ENCODE results near the gene PKM.

PKM gene

GRCh38 chr15:72189250-72189902 lies 41.6 kb downstream of the PKM start:
- Histone ChIP-seq H3K27ac (ENCODE audit: low read length, poor library complexity, severe bottlenecking) (no peak overlapping the region), H3K4ac (ENCODE audit: low read depth in 1 of 2, low read length in 2 of 2) (no peak overlapping the region), H3K4me3 (ENCODE audit: insufficient read depth in 1 of 2, low read depth in 1 of 2, low read length in 2 of 2) (no peak overlapping the region), H3K23ac (ENCODE audit: low read length in 2 of 2) (no peak overlapping the region), H2BK15ac (ENCODE audit: low read depth, poor library complexity, severe bottlenecking) (no peak overlapping the region), H3K9me3 (ENCODE audit: control insufficient read depth, low read length) (no peaks in the 10 kb centered on the region), H3K14ac (ENCODE audit: low read length in 2 of 2) (no peak overlapping the region), H2AK5ac (ENCODE audit: low read length, severe bottlenecking) (no peak overlapping the region), H3K4me2 (ENCODE audit: low read length, poor library complexity, severe bottlenecking) (no peak overlapping the region), H3K9ac (ENCODE audit: low read length) (no peak overlapping the region), H2BK5ac (ENCODE audit: low read depth, low read length, poor library complexity, severe bottlenecking) (no peak overlapping the region), H3K18ac (ENCODE audit: low read depth in 1 of 2, low read length in 2 of 2) (no peak overlapping the region), H2AFZ (ENCODE audit: low read depth, low read length) (no peak overlapping the region), H4K8ac (ENCODE audit: low read length) (no peak overlapping the region), H4K91ac (ENCODE audit: low read length) (no peak overlapping the region), H3K27me3 (ENCODE audit: control insufficient read depth in 1 of 2, insufficient read depth in 1 of 2, low read length in 2 of 2) (peaks cover 0 to 6% of the 10 kb centered on the region in 2 experiments), H3K4me1 (ENCODE audit: control insufficient read depth, insufficient read depth, low read depth, low read length) (peaks cover 2% of the 10 kb centered on the region), H2BK12ac (ENCODE audit: low read length in 2 of 2) (no peak overlapping the region), H3K79me1 (replicated peaks; ENCODE audit: low read length, poor library complexity, severe bottlenecking) (no peaks in the 10 kb centered on the region), H3K36me3 (ENCODE audit: control insufficient read depth in 1 of 2, insufficient read depth in 2 of 2, low read depth in 1 of 2, low read length in 2 of 2) (no peaks in the 10 kb centered on the region), H2BK120ac (ENCODE audit: low read depth, low read length) (no peak overlapping the region)
- WGBS = 96% methylated on average over 2 of the region's 2 CpGs
- DNase-seq = no peak

DNA sequence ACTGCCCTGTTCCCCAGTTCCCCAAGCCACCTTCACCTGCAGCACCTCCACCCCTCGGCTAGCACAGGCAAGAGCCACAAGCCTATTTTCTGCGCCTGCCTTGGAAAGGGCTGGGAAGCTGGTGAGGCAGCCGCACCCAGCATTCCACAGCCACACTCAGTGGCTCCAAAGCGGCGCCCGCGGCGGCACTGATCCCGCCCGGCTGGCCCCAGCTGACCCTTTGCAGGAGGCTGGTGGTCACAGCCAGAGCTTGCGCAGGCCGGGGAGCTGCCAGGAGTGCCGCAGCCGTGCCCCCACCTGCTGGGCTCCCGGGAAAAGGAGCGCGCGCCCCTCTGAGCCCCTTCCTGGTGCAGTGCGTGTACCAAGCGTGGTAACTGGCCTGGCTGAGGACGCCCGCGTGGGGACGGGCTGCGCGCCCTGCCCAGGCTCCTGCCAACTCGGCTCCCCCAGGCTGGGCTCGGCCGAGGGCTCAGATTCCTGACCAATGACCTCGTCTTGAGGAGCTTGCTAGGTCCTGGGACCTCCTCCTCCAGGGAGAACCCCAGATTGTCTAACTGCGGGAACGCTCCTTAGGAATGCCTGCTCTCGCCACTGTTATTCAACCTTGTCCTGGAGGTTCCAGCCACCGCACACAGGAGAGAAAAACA lies 46.7 kb downstream of the PKM start:
- peaks cover 0 to 36% of the 10 kb centered on the region in 2 experiments for H3K27me3 ChIP-seq (ENCODE audit: control insufficient read depth in 1 of 2, insufficient read depth in 1 of 2, low read length in 2 of 2)
- no peak overlapping the region for H2AK5ac ChIP-seq (ENCODE audit: low read length, severe bottlenecking)
- H3K18ac ChIP-seq (ENCODE audit: low read depth in 1 of 2, low read length in 2 of 2) = peak overlapping the region in 1 of 2 experiments; percentile 48
- no peak overlapping the region for H3K4ac ChIP-seq (ENCODE audit: low read depth in 1 of 2, low read length in 2 of 2)
- peak; percentile 42 for DNase-seq
- H3K9ac ChIP-seq (ENCODE audit: low read length) = peak overlapping the region; percentile 32
- peak overlapping the region; percentile 88 for H3K4me2 ChIP-seq (ENCODE audit: low read length, poor library complexity, severe bottlenecking)
- 3% methylated on average over 32 of the region's 34 CpGs for WGBS
- no peak overlapping the region for H2BK120ac ChIP-seq (ENCODE audit: low read depth, low read length)
- H3K23ac ChIP-seq (ENCODE audit: low read length in 2 of 2) = peak overlapping the region in 1 of 2 experiments; percentile 35
- no peak overlapping the region for H4K8ac ChIP-seq (ENCODE audit: low read length)
- H2BK5ac ChIP-seq (ENCODE audit: low read depth, low read length, poor library complexity, severe bottlenecking) = no peak overlapping the region
- H3K9me3 ChIP-seq (ENCODE audit: control insufficient read depth, low read length) = no peaks in the 10 kb centered on the region
- H2BK15ac ChIP-seq (ENCODE audit: low read depth, poor library complexity, severe bottlenecking) = no peak overlapping the region
- no peak overlapping the region for H2BK12ac ChIP-seq (ENCODE audit: low read length in 2 of 2)
- H4K91ac ChIP-seq (ENCODE audit: low read length) = no peak overlapping the region
- no peaks in the 10 kb centered on the region for H3K36me3 ChIP-seq (ENCODE audit: control insufficient read depth in 1 of 2, insufficient read depth in 2 of 2, low read depth in 1 of 2, low read length in 2 of 2)
- peak overlapping the region; percentile 44 to 62 for H3K4me3 ChIP-seq (ENCODE audit: insufficient read depth in 1 of 2, low read depth in 1 of 2, low read length in 2 of 2)
- peak overlapping the region; percentile 81 for H2AFZ ChIP-seq (ENCODE audit: low read depth, low read length)
- no peak overlapping the region for H3K27ac ChIP-seq (ENCODE audit: low read length, poor library complexity, severe bottlenecking)
- no peaks in the 10 kb centered on the region for H3K79me1 ChIP-seq (replicated peaks; ENCODE audit: low read length, poor library complexity, severe bottlenecking)
- H3K4me1 ChIP-seq (ENCODE audit: control insufficient read depth, insufficient read depth, low read depth, low read length) = peaks cover 10% of the 10 kb centered on the region
- H3K14ac ChIP-seq (ENCODE audit: low read length in 2 of 2) = peak overlapping the region in 1 of 2 experiments; percentile 53

GRCh38 chr15:72183781-72184164 lies 47.2 kb downstream of the PKM start:
- Histone ChIP-seq H2BK120ac (ENCODE audit: low read depth, low read length) (no peak overlapping the region), H3K79me1 (replicated peaks; ENCODE audit: low read length, poor library complexity, severe bottlenecking) (no peaks in the 10 kb centered on the region), H3K18ac (ENCODE audit: low read depth in 1 of 2, low read length in 2 of 2) (peak overlapping the region in 1 of 2 experiments; percentile 48), H3K4me1 (ENCODE audit: control insufficient read depth, insufficient read depth, low read depth, low read length) (peaks cover 10% of the 10 kb centered on the region), H3K14ac (ENCODE audit: low read length in 2 of 2) (peak overlapping the region in 1 of 2 experiments; percentile 53), H2AK5ac (ENCODE audit: low read length, severe bottlenecking) (peak overlapping the region; percentile 43), H3K4me2 (ENCODE audit: low read length, poor library complexity, severe bottlenecking) (peak overlapping the region; percentile 88), H3K4ac (ENCODE audit: low read depth in 1 of 2, low read length in 2 of 2) (no peak overlapping the region), H2BK15ac (ENCODE audit: low read depth, poor library complexity, severe bottlenecking) (no peak overlapping the region), H3K9ac (ENCODE audit: low read length) (peak overlapping the region; percentile 32), H3K9me3 (ENCODE audit: control insufficient read depth, low read length) (no peaks in the 10 kb centered on the region), H2BK5ac (ENCODE audit: low read depth, low read length, poor library complexity, severe bottlenecking) (no peak overlapping the region), H3K27me3 (ENCODE audit: control insufficient read depth in 1 of 2, insufficient read depth in 1 of 2, low read length in 2 of 2) (peaks cover 0 to 36% of the 10 kb centered on the region in 2 experiments), H4K8ac (ENCODE audit: low read length) (no peak overlapping the region), H3K4me3 (ENCODE audit: insufficient read depth in 1 of 2, low read depth in 1 of 2, low read length in 2 of 2) (peak overlapping the region; percentile 44 to 62), H2AFZ (ENCODE audit: low read depth, low read length) (peak overlapping the region; percentile 81), H3K27ac (ENCODE audit: low read length, poor library complexity, severe bottlenecking) (no peak overlapping the region), H2BK12ac (ENCODE audit: low read length in 2 of 2) (no peak overlapping the region), H4K91ac (ENCODE audit: low read length) (no peak overlapping the region), H3K36me3 (ENCODE audit: control insufficient read depth in 1 of 2, insufficient read depth in 2 of 2, low read depth in 1 of 2, low read length in 2 of 2) (no peaks in the 10 kb centered on the region), H3K23ac (ENCODE audit: low read length in 2 of 2) (no peak overlapping the region)
- DNase-seq = no peak
- whole genome bisulfite sequencing = 45% methylated on average over 4 of the region's 12 CpGs

DNA sequence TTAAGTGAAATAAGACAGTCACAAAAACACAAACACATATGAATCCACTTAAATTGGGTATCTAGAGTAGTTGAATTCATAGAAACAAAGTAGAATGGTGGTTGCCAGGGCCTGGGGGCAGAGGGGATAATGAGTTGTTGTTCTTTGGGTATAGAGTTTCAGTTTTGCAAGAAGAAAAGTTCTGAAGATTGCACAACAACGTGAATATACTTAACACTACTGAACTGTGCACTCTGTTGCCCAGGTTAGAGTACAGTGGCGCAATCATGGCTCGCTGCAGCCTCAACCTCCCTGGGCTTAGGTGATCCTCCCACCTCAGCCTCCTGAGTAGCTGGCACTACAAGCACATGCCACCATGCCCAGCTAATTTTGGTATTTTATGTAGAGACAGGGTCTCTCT lies 48.3 kb downstream of the PKM start:
- H4K8ac ChIP-seq (ENCODE audit: low read length) = no peak overlapping the region
- H2AFZ ChIP-seq (ENCODE audit: low read depth, low read length) = no peak overlapping the region
- H3K9me3 ChIP-seq (ENCODE audit: control insufficient read depth, low read length) = no peaks in the 10 kb centered on the region
- H3K4me1 ChIP-seq (ENCODE audit: control insufficient read depth, insufficient read depth, low read depth, low read length) = peaks cover 10% of the 10 kb centered on the region
- no peak overlapping the region for H3K9ac ChIP-seq (ENCODE audit: low read length)
- peaks cover 0 to 40% of the 10 kb centered on the region in 2 experiments for H3K27me3 ChIP-seq (ENCODE audit: control insufficient read depth in 1 of 2, insufficient read depth in 1 of 2, low read length in 2 of 2)
- no peak overlapping the region for H3K23ac ChIP-seq (ENCODE audit: low read length in 2 of 2)
- no peak overlapping the region for H3K4ac ChIP-seq (ENCODE audit: low read depth in 1 of 2, low read length in 2 of 2)
- 100% methylated on average over 3 of the region's 3 CpGs for WGBS
- no peak overlapping the region for H2AK5ac ChIP-seq (ENCODE audit: low read length, severe bottlenecking)
- H2BK120ac ChIP-seq (ENCODE audit: low read depth, low read length) = no peak overlapping the region
- H3K27ac ChIP-seq (ENCODE audit: low read length, poor library complexity, severe bottlenecking) = no peak overlapping the region
- H3K79me1 ChIP-seq (replicated peaks; ENCODE audit: low read length, poor library complexity, severe bottlenecking) = no peaks in the 10 kb centered on the region
- H3K4me2 ChIP-seq (ENCODE audit: low read length, poor library complexity, severe bottlenecking) = no peak overlapping the region
- no peak overlapping the region for H2BK15ac ChIP-seq (ENCODE audit: low read depth, poor library complexity, severe bottlenecking)
- no peak overlapping the region for H3K4me3 ChIP-seq (ENCODE audit: insufficient read depth in 1 of 2, low read depth in 1 of 2, low read length in 2 of 2)
- H3K18ac ChIP-seq (ENCODE audit: low read depth in 1 of 2, low read length in 2 of 2) = no peak overlapping the region
- H2BK5ac ChIP-seq (ENCODE audit: low read depth, low read length, poor library complexity, severe bottlenecking) = no peak overlapping the region
- no peak overlapping the region for H3K14ac ChIP-seq (ENCODE audit: low read length in 2 of 2)
- H3K36me3 ChIP-seq (ENCODE audit: control insufficient read depth in 1 of 2, insufficient read depth in 2 of 2, low read depth in 1 of 2, low read length in 2 of 2) = no peaks in the 10 kb centered on the region
- DNase-seq = no peak
- no peak overlapping the region for H4K91ac ChIP-seq (ENCODE audit: low read length)
- H2BK12ac ChIP-seq (ENCODE audit: low read length in 2 of 2) = no peak overlapping the region

Measured in mesenchymal stem cell (in vitro differentiated cells and primary cell).